Heart right ventricle (tissue), 16 donors: ENCODE results near the gene LXN. TPM values are rescaled to one million over a fixed set of nuclear protein-coding genes. Genes with fewer than 3 reads are reported as not detected.

Experiments used
- ATAC-seq, 8 donors: fragments of 200-7000 bp; cut with Tn5 transposase; one replicate each; pipeline ENCODE4 v1.9.1; 2020; ENCODE audit warnings: mild to moderate bottlenecking in 8 of 8, moderate library complexity in 8 of 8, moderate number of reproducible peaks in 1 of 8
- DNase-seq, 2 donors: peaks; one replicate each; pipeline ENCODE4 v3.0.0-alpha.2; 2020
- H3K27ac ChIP-seq, 10 donors: fragments of 200-600 bp; sonication (generic) in 2 of 10; one replicate each; pipeline versions ENCODE4 v1.5.0 to v1.8.0; 2020 to 2022; ENCODE audit warnings: mild to moderate bottlenecking in 3 of 10
- H3K27me3 ChIP-seq, 7 donors: fragments of 200-600 bp; one replicate each; pipeline ENCODE4 v1.8.0; 2021 to 2022; ENCODE audit warnings: mild to moderate bottlenecking in 2 of 7
- H3K36me3 ChIP-seq, 9 donors: fragments of 200-600 bp; sonication (generic) in 1 of 9; one replicate each; pipeline versions ENCODE4 v1.5.0 to v1.8.0; 2020 to 2022; ENCODE audit warnings: mild to moderate bottlenecking in 2 of 9
- H3K4me1 ChIP-seq, 9 donors: fragments of 200-600 bp; sonication (generic) in 1 of 9; one replicate each; pipeline versions ENCODE4 v1.5.0 to v1.8.0; 2020 to 2022; ENCODE audit warnings: mild to moderate bottlenecking in 4 of 9
- H3K4me3 ChIP-seq, 10 donors: fragments of 200-600 bp; sonication (generic) in 2 of 10; one replicate each; pipeline versions ENCODE4 v1.5.0 to v1.8.0; 2020 to 2022; ENCODE audit warnings: mild to moderate bottlenecking in 7 of 10, moderate library complexity in 2 of 10
- H3K9me3 ChIP-seq, 11 donors: fragments of 200-600 bp in 10 of 11; sonication (generic) in 2 of 11; one replicate each; pipeline versions ENCODE4 v1.5.0 to v1.8.0; 2013 to 2022; ENCODE audit warnings: mild to moderate bottlenecking in 2 of 11, control low read depth in 1 of 11, moderate library complexity in 1 of 11
- WGBS, 2 donors: extraction: QIAGEN DNeasy Blood & Tissue Kit; methylation state at CpG; one replicate each; pipeline ENCODE4 v1.1.7; 2013; ENCODE audit warnings: inconsistent platforms in 1 of 2; 5-methylcytosine and 5-hydroxymethylcytosine counted together
- intact Hi-C, 10 donors: fragments of 100-400 bp; cut with DNase I; formaldehyde crosslinking; loops; one replicate each; pipeline versions ENCODE4 v1.11.1 to v1.14.2; 2022
- polyA plus RNA-seq, 2 donors: library from polyadenylated mRNA; stranded (reverse); fragments of 200-250 nt; gene quantifications; one replicate each; pipeline ENCODE4 v1.2.3, GENCODE V29; 2013
- total RNA-seq, 10 donors: library from RNA; stranded (reverse); fragmentation: NEBNext Ultra II Directional in 3 of 10; extraction: Animal tissue kit (Norgen Biotek cat#: 25700) in 3 of 10; gene quantifications; one replicate each; pipeline versions ENCODE4 v1.2.1 to v1.2.4, GENCODE V29; 2021 to 2023
- TF ChIP-seq, protein P1 (sequence below), 9 donors: fragments of 200-600 bp; sonication (generic) in 2 of 9; IDR thresholded peaks; one replicate each; pipeline versions ENCODE4 v1.5.0 to v1.8.0; 2021 to 2022; ENCODE audit warnings: antibody characterized with exemption in 9 of 9, mild to moderate bottlenecking in 5 of 9, moderate library complexity in 1 of 9
- donor health status: Arrhythmogenic right ventricular cardiomyopathy.
- donor health status: ischemic (EF 13 %, LVEDD 7.1; RV severe dilation, severe dysfunction).
- donor health status: healthy with polysubstance abuse.
- donor health status: DM: no; HTN: yes; CAD: no.
- donor health status: DM: no; HTN: no; CAD: no.
- donor health status: ischemic (EF 25% LVEDD 6.9; RV normal size, moderate dysfunction).
- donor health status: ischemic (EF 25% LVEDD 5.7; RV mildly dilated, moderate dysfunction).
- donor health status: healthy.
- donor health status: DM: yes; HTN: yes; CAD: no.
- donor health status: Ischemic cardiomyopathy.
- donor health status: ischemic (EF 35%, LVEDD 5.7; RV mildly dilated, moderate dysfunction).
- donor health status: nonischemic (EF 11% LVEDD 7.7; RV severe dilation, severe dysfunction).
- donor health status: DM: yes; HTN: yes; CAD: no.
- donor health status: PGD.
- donor health status: ischemic (EF 29% LVEDD 5.4; RV normal size, mild dysfunction).
- donor health status: nonischemic (EF 23%, LVEDD 6.1; RV moderate dilation, normal function).

LXN gene
- total and polyA plus RNA-seq, 12 donors = 2.5 to 10.0 (median 3.4) TPM

DNA sequence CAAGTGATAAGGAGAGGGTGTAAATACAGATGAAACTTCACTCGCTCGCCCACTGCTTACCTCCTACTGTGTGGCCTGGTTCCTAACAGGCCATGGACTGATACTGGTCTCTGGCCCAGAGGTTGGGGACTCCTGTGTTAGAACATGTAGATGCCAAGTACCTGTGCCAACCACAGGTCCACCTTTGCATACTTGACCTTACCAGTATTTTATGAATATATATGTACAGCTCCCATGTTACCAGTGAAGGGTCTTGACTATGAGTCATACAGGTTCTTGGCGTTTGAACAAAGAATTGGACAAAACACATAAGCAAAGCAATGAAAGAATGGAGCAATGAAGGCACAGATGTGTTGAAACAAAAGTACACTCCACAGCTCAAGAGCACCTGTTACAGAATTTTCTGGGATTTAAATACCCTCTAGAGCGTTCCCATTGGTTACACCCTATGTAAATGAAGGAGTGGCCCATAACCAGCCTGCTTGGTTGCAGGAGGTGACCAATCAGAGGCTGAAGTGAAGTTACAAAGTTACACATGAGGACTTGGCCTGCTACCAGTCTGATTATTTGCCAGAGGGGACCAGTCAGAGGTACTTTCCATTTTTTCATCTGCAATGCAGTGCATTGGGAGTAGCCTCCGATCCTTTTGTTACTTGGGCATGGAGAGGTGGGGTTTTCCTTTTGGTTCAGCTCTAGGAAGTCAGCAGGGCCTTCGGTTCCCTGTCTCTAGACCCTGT, 29.8 kb downstream of the LXN start:
- no peak overlapping the region for H3K27ac ChIP-seq
- peaks cover 0 to 21% (median 5%) of the 10 kb centered on the region in 9 donors for H3K36me3 ChIP-seq
- WGBS, 2 donors = 89 to 92% methylated on average over 6 of the region's 6 CpGs
- TF ChIP-seq, protein P1, sequence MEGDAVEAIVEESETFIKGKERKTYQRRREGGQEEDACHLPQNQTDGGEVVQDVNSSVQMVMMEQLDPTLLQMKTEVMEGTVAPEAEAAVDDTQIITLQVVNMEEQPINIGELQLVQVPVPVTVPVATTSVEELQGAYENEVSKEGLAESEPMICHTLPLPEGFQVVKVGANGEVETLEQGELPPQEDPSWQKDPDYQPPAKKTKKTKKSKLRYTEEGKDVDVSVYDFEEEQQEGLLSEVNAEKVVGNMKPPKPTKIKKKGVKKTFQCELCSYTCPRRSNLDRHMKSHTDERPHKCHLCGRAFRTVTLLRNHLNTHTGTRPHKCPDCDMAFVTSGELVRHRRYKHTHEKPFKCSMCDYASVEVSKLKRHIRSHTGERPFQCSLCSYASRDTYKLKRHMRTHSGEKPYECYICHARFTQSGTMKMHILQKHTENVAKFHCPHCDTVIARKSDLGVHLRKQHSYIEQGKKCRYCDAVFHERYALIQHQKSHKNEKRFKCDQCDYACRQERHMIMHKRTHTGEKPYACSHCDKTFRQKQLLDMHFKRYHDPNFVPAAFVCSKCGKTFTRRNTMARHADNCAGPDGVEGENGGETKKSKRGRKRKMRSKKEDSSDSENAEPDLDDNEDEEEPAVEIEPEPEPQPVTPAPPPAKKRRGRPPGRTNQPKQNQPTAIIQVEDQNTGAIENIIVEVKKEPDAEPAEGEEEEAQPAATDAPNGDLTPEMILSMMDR (IDR thresholded peaks at IDR 0.05) = no peak
- H3K9me3 ChIP-seq = no peaks in the 10 kb centered on the region
- H3K4me3 ChIP-seq = no peak overlapping the region
- ATAC-seq = no peak
- DNase-seq = no peak
- intact Hi-C loops = loop anchor here in 8 of 10 donors (5.0 to 10.0 kb wide), 7 partner anchors 68 to 1488 kb away; partner anchors contain the start of gene MLF1 (in 4 of the 8)
- no peaks in the 10 kb centered on the region for H3K27me3 ChIP-seq
- peaks cover 4 to 28% (median 22%) of the 10 kb centered on the region in 9 donors for H3K4me1 ChIP-seq

DNA sequence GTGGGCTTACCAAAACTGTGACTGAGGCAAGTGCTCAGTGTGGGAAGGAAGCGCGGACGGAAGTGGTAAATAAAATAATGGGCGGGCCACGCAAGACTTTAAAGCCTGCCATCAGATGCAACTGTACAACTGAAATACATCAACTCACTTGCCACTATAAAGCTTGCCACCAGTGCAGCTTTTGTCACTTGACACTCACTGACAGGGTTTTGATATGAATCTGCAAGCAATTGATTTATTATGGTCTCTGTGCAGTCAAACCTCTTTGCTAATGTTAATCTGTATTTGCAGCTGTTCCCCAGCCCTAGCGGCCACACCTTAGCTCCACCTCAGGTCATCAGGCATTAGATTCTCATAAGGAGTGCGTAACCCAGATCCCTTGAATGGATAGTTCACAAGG, 30.4 kb downstream of the LXN start:
- H3K27me3 ChIP-seq = no peaks in the 10 kb centered on the region
- DNase-seq (no peak), ATAC-seq (no peak)
- no peak overlapping the region for H3K27ac ChIP-seq
- H3K36me3 ChIP-seq = peaks cover 0 to 15% (median 0%) of the 10 kb centered on the region in 9 donors
- intact Hi-C loops = loop anchor here in 8 of 10 donors (5.0 to 10.0 kb wide), 7 partner anchors 67 to 1487 kb away; partner anchors contain the start of gene MLF1 (in 4 of the 8)
- H3K9me3 ChIP-seq = no peaks in the 10 kb centered on the region
- 93 to 97% methylated on average over 7 of the region's 7 CpGs for WGBS, 2 donors
- H3K4me1 ChIP-seq = peaks cover 4 to 27% (median 22%) of the 10 kb centered on the region in 9 donors
- TF ChIP-seq, protein P1 (IDR thresholded peaks at IDR 0.05) = no peak
- no peak overlapping the region for H3K4me3 ChIP-seq

DNA sequence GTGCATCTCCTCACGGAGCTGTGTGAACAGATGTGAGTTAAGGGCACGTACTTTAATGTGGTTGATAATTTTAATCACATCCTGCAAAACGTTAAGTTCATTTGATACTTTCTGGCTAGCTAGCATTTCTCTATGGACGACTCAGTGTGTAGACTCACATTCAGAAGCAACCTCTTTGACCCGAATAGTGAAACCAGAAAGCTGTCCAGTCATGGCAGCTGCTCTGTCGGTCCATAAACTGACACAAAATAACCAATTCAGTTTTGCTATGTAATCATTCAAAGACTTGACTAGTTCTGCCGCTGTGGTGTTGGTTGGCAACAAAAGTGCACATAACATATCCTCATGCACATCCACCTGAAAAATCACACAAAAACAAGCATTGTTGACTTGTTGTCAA, 31.8 kb downstream of the LXN start:
- H3K27me3 ChIP-seq = no peaks in the 10 kb centered on the region
- WGBS, 2 donors = 83 to 84% methylated on average over 7 of the region's 7 CpGs
- H3K27ac ChIP-seq = no peak overlapping the region
- DNase-seq = no peak
- no peak for ATAC-seq
- TF ChIP-seq, protein P1 (IDR thresholded peaks at IDR 0.05) = no peak
- peaks cover 0 to 1% (median 0%) of the 10 kb centered on the region in 9 donors for H3K36me3 ChIP-seq
- peaks cover 1 to 13% (median 10%) of the 10 kb centered on the region in 9 donors for H3K4me1 ChIP-seq
- no peaks in the 10 kb centered on the region for H3K9me3 ChIP-seq
- H3K4me3 ChIP-seq = no peak overlapping the region
- intact Hi-C loops = loop anchor here in 8 of 10 donors (5.0 to 10.0 kb wide), 7 partner anchors 66 to 1486 kb away; partner anchors contain the start of gene MLF1 (in 4 of the 8)

DNA sequence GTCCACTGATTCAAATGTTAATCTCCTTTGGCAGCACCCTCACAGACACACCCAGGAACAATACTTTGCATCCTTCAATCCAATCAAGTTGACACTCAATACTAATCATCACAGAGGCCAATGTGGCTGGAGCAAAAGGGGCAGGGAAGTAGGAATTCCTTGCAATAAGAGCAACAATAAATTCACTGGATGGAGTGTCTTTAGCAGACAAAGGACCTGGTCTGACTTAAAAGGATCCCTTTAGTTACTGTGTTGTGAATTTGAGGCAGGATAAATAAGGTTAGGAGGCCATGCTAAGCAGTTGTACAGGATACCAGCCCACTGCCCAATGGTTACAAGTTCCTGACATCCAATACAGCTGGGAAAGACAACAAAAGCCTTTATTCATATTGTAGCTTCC, 40.5 kb downstream of the LXN start:
- Histone ChIP-seq H3K4me3 (no peak overlapping the region), H3K9me3 (no peaks in the 10 kb centered on the region), H3K36me3 (no peaks in the 10 kb centered on the region), H3K27me3 (peaks cover 0 to 3% (median 0%) of the 10 kb centered on the region in 7 donors), H3K27ac (no peak overlapping the region), H3K4me1 (no peaks in the 10 kb centered on the region)
- DNase-seq = no peak
- intact Hi-C loops = no loop called here
- TF ChIP-seq, protein P1 (IDR thresholded peaks at IDR 0.05) = no peak
- ATAC-seq = no peak
